Measurements from ENCODE around the gene TRIO. TPM values are rescaled to one million over a fixed set of nuclear protein-coding genes. Genes with fewer than 3 reads are reported as not detected.

TRIO gene
- total RNA-seq, 1 donor from 2014 or later: 163 TPM

- no peaks in the 10 kb centered on the region for H3K27me3 Mint-ChIP-seq
These were observed 312.7 kb downstream of the TRIO start for GRCh38 chr5:14455814-14456321.

GRCh38 chr5:14457476-14457875 lies 314.3 kb downstream of the TRIO start:
- Mint-ChIP-seq H3K4me3 (ENCODE audit: low read depth) (no peak overlapping the region), H3K27me3 (no peaks in the 10 kb centered on the region), H3K27ac (peak overlapping the region; percentile 95), H3K9me3 (ENCODE audit: low read depth) (peaks cover 10% of the 10 kb centered on the region), H3K4me1 (ENCODE audit: low read depth) (peaks cover 24% of the 10 kb centered on the region), H3K36me3 (ENCODE audit: insufficient read depth) (peaks cover 29% of the 10 kb centered on the region)
- TF ChIP-seq CTCF (IDR thresholded peaks at IDR 0.05; ENCODE audit: unreplicated experiment): no peak
- no peak for DNase-seq (ENCODE audit: low spot score, unreplicated experiment)

More at GRCh38 chr5:14455814-14456321, 312.7 kb downstream of the TRIO start:
- no peak for DNase-seq (ENCODE audit: low spot score, unreplicated experiment)
- H3K27ac Mint-ChIP-seq: no peak overlapping the region
- peaks cover 27% of the 10 kb centered on the region for H3K4me1 Mint-ChIP-seq (ENCODE audit: low read depth)
- no peak overlapping the region for H3K4me3 Mint-ChIP-seq (ENCODE audit: low read depth)
- H3K36me3 Mint-ChIP-seq (ENCODE audit: insufficient read depth): peaks cover 30% of the 10 kb centered on the region
- H3K9me3 Mint-ChIP-seq (ENCODE audit: low read depth): peaks cover 10% of the 10 kb centered on the region
- TF ChIP-seq CTCF (IDR thresholded peaks at IDR 0.05; ENCODE audit: unreplicated experiment): no peak

GRCh38 chr5:14458414-14458813 lies 315.3 kb downstream of the TRIO start:
- H3K4me3 Mint-ChIP-seq (ENCODE audit: low read depth): no peak overlapping the region
- peaks cover 24% of the 10 kb centered on the region for H3K4me1 Mint-ChIP-seq (ENCODE audit: low read depth)
- TF ChIP-seq CTCF (IDR thresholded peaks at IDR 0.05; ENCODE audit: unreplicated experiment): no peak
- no peak for DNase-seq (ENCODE audit: low spot score, unreplicated experiment)
- peaks cover 32% of the 10 kb centered on the region for H3K36me3 Mint-ChIP-seq (ENCODE audit: insufficient read depth)
- peak overlapping the region; percentile 95 for H3K27ac Mint-ChIP-seq
- H3K9me3 Mint-ChIP-seq (ENCODE audit: low read depth): peaks cover 10% of the 10 kb centered on the region
- no peaks in the 10 kb centered on the region for H3K27me3 Mint-ChIP-seq

- H3K4me1 Mint-ChIP-seq (ENCODE audit: low read depth): peaks cover 40% of the 10 kb centered on the region
- no peak for DNase-seq (ENCODE audit: low spot score, unreplicated experiment)
- H3K36me3 Mint-ChIP-seq (ENCODE audit: insufficient read depth): peaks cover 18% of the 10 kb centered on the region
- TF ChIP-seq CTCF (IDR thresholded peaks at IDR 0.05; ENCODE audit: unreplicated experiment): no peak
- H3K27ac Mint-ChIP-seq: peak overlapping the region; percentile 26
- peaks cover 3% of the 10 kb centered on the region for H3K9me3 Mint-ChIP-seq (ENCODE audit: low read depth)
- H3K27me3 Mint-ChIP-seq: no peaks in the 10 kb centered on the region
- no peak overlapping the region for H3K4me3 Mint-ChIP-seq (ENCODE audit: low read depth)
These were observed 317.8 kb downstream of the TRIO start for GRCh38 chr5:14460844-14461398.

- H3K27me3 Mint-ChIP-seq: no peaks in the 10 kb centered on the region
- H3K36me3 Mint-ChIP-seq (ENCODE audit: insufficient read depth): peaks cover 23% of the 10 kb centered on the region
- no peak overlapping the region for H3K4me3 Mint-ChIP-seq (ENCODE audit: low read depth)
- peaks cover 29% of the 10 kb centered on the region for H3K4me1 Mint-ChIP-seq (ENCODE audit: low read depth)
- no peaks in the 10 kb centered on the region for H3K9me3 Mint-ChIP-seq (ENCODE audit: low read depth)
- no peak for DNase-seq (ENCODE audit: low spot score, unreplicated experiment)
- no peak for TF ChIP-seq CTCF (IDR thresholded peaks at IDR 0.05; ENCODE audit: unreplicated experiment)
- peak overlapping the region; percentile 70 for H3K27ac Mint-ChIP-seq
These were observed 319.5 kb downstream of the TRIO start for GRCh38 chr5:14462681-14463080.

All from progenitor cell of endocrine pancreas (in vitro differentiated cells).